CD8-positive, alpha-beta memory T cell (primary cell): Measurements from ENCODE around the gene TNFSF15. TPM values are rescaled to one million over a fixed set of nuclear protein-coding genes. Genes with fewer than 3 reads are reported as not detected.

Experiments used
- CTCF ChIA-PET: fragments of 350-600 bp; sonication (Branson Sonifier 250); formaldehyde crosslinking; loops from one replicate; lab custom pipeline; 2021; ENCODE audit warnings: antibody characterized with exemption; lab: Charles Lee
- POLR2A ChIA-PET: fragments of 350-600 bp; sonication (Branson Sonifier 250); formaldehyde crosslinking; loops from one replicate; lab custom pipeline; 2021; ENCODE audit warnings: antibody characterized with exemption; lab: Charles Lee
- DNase-seq, 5 donors: peaks; one replicate each; pipeline versions ENCODE4 v3.0.0 to v3.0.0-alpha.2; 2020 to 2022; ENCODE audit warnings: mixed read lengths in 1 of 5
- H3K27ac ChIP-seq: one replicate; pipeline ENCODE4 v1.7.0; 2013; ENCODE audit warnings: low read depth, mild to moderate bottlenecking, low read length, moderate library complexity
- H3K27me3 ChIP-seq: 2 replicates; pipeline ENCODE4 v1.7.0; 2013; ENCODE audit warnings: low read length, mild to moderate bottlenecking; ENCODE audit not compliant: insufficient read depth, poor library complexity, severe bottlenecking
- H3K36me3 ChIP-seq: 2 replicates; pipeline ENCODE4 v1.7.0; 2013; ENCODE audit warnings: mild to moderate bottlenecking, low read length, moderate library complexity; ENCODE audit not compliant: insufficient read depth
- H3K4me1 ChIP-seq: 2 replicates; pipeline ENCODE4 v1.7.0; 2013; ENCODE audit warnings: mild to moderate bottlenecking, low read length, moderate library complexity; ENCODE audit not compliant: insufficient read depth
- H3K4me3 ChIP-seq: 2 replicates; pipeline ENCODE4 v1.7.0; 2013; ENCODE audit warnings: mild to moderate bottlenecking, low read length
- H3K9me3 ChIP-seq: 2 replicates; pipeline ENCODE4 v1.7.0; 2013; ENCODE audit warnings: mild to moderate bottlenecking, low read length
- H3K27ac Mint-ChIP-seq, 8 donors: one replicate each; pipeline ENCODE4 v1.8.0; 2020 to 2021; ENCODE audit warnings: mixed read lengths in 8 of 8, mild to moderate bottlenecking in 6 of 8, inconsistent platforms in 3 of 8, moderate library complexity in 3 of 8
- H3K27me3 Mint-ChIP-seq, 2 donors: one replicate each; pipeline ENCODE4 v1.8.0; 2020 to 2021; ENCODE audit warnings: mixed read lengths in 2 of 2, mild to moderate bottlenecking in 1 of 2, moderate library complexity in 1 of 2
- H3K36me3 Mint-ChIP-seq, 3 donors: one replicate each; pipeline ENCODE4 v1.8.0; 2020 to 2021; ENCODE audit warnings: mixed read lengths in 3 of 3, inconsistent platforms in 1 of 3, mild to moderate bottlenecking in 1 of 3
- H3K4me1 Mint-ChIP-seq, 3 donors: one replicate each; pipeline ENCODE4 v1.8.0; 2020 to 2021; ENCODE audit warnings: mixed read lengths in 3 of 3, inconsistent platforms in 1 of 3, mild to moderate bottlenecking in 1 of 3
- H3K4me3 Mint-ChIP-seq, 7 donors: one replicate each; pipeline ENCODE4 v1.8.0; 2020 to 2021; ENCODE audit warnings: mixed read lengths in 7 of 7, mild to moderate bottlenecking in 6 of 7, moderate library complexity in 4 of 7, inconsistent platforms in 2 of 7
- H3K9me3 Mint-ChIP-seq, 5 donors: one replicate each; pipeline ENCODE4 v1.8.0; 2020 to 2022; ENCODE audit warnings: mixed read lengths in 5 of 5, mild to moderate bottlenecking in 3 of 5, moderate library complexity in 2 of 5, inconsistent platforms in 1 of 5
- polyA plus RNA-seq: library from polyadenylated mRNA; unstranded; fragments of 300-500 nt; fragmentation: Illumina TruSeq; gene quantifications from one replicate; pipeline ENCODE4 v1.2.3, GENCODE V29; 2021
- total RNA-seq, 2 experiments: library from RNA; stranded (reverse); gene quantifications; one replicate each; pipeline ENCODE4 v1.2.3, GENCODE V29; 2021

The TNFSF15 gene
- total and polyA plus RNA-seq, 3 experiments from 2014 or later: 0.15 to 0.20 TPM; not detected in 1

- Histone ChIP-seq H3K36me3 (no peaks in the 10 kb centered on the region), H3K4me3 (no peak overlapping the region), H3K27me3 (no peaks in the 10 kb centered on the region), H3K9me3 (no peaks in the 10 kb centered on the region), H3K4me1 (no peaks in the 10 kb centered on the region), H3K27ac (no peak overlapping the region)
- Mint-ChIP-seq H3K4me3 (no peak overlapping the region), H3K9me3 (no peaks in the 10 kb centered on the region), H3K36me3 (no peaks in the 10 kb centered on the region), H3K4me1 (peaks cover 12 to 19% (median 16%) of the 10 kb centered on the region in 3 donors), H3K27ac (peak overlapping the region in 2 of 8 donors; percentile 8 to 29), H3K27me3 (no peaks in the 10 kb centered on the region)
- CTCF ChIA-PET: no interaction called here
- POLR2A ChIA-PET: no interaction called here
- DNase-seq: no peak
Measured at GRCh38 chr9:114849450-114849849, 43.6 kb upstream of the TNFSF15 start.

- no peak for DNase-seq
- no peaks in the 10 kb centered on the region for H3K4me1 ChIP-seq
- ChIA-PET CTCF (no interaction called here), POLR2A (no interaction called here)
- H3K27me3 Mint-ChIP-seq: no peaks in the 10 kb centered on the region
- no peaks in the 10 kb centered on the region for H3K36me3 Mint-ChIP-seq
- no peaks in the 10 kb centered on the region for H3K36me3 ChIP-seq
- no peaks in the 10 kb centered on the region for H3K9me3 Mint-ChIP-seq
- H3K27ac ChIP-seq: no peak overlapping the region
- no peaks in the 10 kb centered on the region for H3K9me3 ChIP-seq
- H3K4me3 Mint-ChIP-seq: no peak overlapping the region
- no peak overlapping the region for H3K27ac Mint-ChIP-seq
- no peak overlapping the region for H3K4me3 ChIP-seq
- peaks cover 12 to 19% (median 16%) of the 10 kb centered on the region in 3 donors for H3K4me1 Mint-ChIP-seq
- no peaks in the 10 kb centered on the region for H3K27me3 ChIP-seq
Measured at GRCh38 chr9:114847492-114848417, 41.9 kb upstream of the TNFSF15 start.

DNA sequence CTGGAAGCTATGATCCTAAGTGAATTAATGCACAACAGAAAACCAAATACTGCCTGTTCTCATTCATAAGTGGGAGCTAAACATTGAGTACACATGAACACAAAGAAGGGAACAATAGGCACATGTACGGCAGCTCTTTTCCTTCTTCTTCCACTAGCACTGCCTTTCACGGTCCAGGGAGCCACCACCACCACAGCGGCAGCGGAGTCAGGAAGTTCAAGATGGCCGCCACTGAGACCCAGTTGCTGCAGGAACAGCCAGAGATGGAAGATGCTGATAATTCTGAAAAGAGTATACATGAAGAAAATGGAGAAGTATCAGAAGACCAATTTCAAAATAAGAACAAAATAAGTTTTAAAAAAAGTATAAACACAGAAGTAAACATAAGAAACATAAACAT is 39.5 kb upstream of the TNFSF15 start:
- H3K36me3 Mint-ChIP-seq: peaks cover 0 to 11% (median 0%) of the 10 kb centered on the region in 3 donors
- H3K27ac ChIP-seq: no peak overlapping the region
- H3K27me3 ChIP-seq: no peaks in the 10 kb centered on the region
- no peak overlapping the region for H3K4me3 ChIP-seq
- H3K9me3 ChIP-seq: no peaks in the 10 kb centered on the region
- H3K27ac Mint-ChIP-seq: no peak overlapping the region
- no peaks in the 10 kb centered on the region for H3K36me3 ChIP-seq
- no peak for DNase-seq
- H3K27me3 Mint-ChIP-seq: no peaks in the 10 kb centered on the region
- no peak overlapping the region for H3K4me3 Mint-ChIP-seq
- ChIA-PET CTCF (no interaction called here), POLR2A (no interaction called here)
- peaks cover 5 to 10% (median 7%) of the 10 kb centered on the region in 3 donors for H3K4me1 Mint-ChIP-seq
- no peaks in the 10 kb centered on the region for H3K4me1 ChIP-seq
- no peaks in the 10 kb centered on the region for H3K9me3 Mint-ChIP-seq

DNA sequence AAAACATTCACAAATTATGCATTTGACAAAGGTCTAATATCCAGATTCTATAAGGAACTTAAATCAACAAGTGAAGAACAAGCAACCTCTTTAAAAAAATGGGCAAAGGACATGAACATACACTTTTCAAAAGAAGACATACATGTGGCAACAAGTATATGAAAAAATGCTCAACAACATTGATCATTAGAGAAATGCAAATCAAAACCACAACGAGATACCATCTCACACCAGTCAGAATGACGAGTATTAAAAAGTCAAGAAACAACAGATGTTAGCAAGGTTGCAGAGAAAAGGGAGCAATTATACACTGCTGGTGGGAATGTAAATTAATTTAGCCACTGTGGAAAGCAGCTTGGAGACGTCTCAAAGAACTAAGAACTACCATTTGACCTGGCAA is 38.9 kb upstream of the TNFSF15 start:
- ChIA-PET CTCF (no interaction called here), POLR2A (no interaction called here)

GRCh38 chr9:114837923-114838322 is 32.1 kb upstream of the TNFSF15 start:
- Histone ChIP-seq H3K36me3 (no peaks in the 10 kb centered on the region), H3K27ac (no peak overlapping the region), H3K27me3 (no peaks in the 10 kb centered on the region), H3K9me3 (no peaks in the 10 kb centered on the region), H3K4me3 (no peak overlapping the region), H3K4me1 (no peaks in the 10 kb centered on the region)
- POLR2A ChIA-PET: no interaction called here
- H3K27me3 Mint-ChIP-seq: peaks cover 5 to 6% of the 10 kb centered on the region in 2 donors
- CTCF ChIA-PET: no interaction called here
- H3K27ac Mint-ChIP-seq: no peak overlapping the region
- H3K4me3 Mint-ChIP-seq: no peak overlapping the region
- peaks cover 0 to 23% (median 0%) of the 10 kb centered on the region in 3 donors for H3K36me3 Mint-ChIP-seq
- H3K9me3 Mint-ChIP-seq: no peaks in the 10 kb centered on the region
- DNase-seq: no peak
- H3K4me1 Mint-ChIP-seq: peaks cover 0 to 22% (median 3%) of the 10 kb centered on the region in 3 donors

More for the DNA sequence above, 38.9 kb upstream of the TNFSF15 start:
- Mint-ChIP-seq H3K36me3 (peaks cover 0 to 12% (median 0%) of the 10 kb centered on the region in 3 donors), H3K27me3 (no peaks in the 10 kb centered on the region), H3K4me1 (peaks cover 5 to 10% (median 7%) of the 10 kb centered on the region in 3 donors), H3K27ac (no peak overlapping the region), H3K9me3 (no peaks in the 10 kb centered on the region), H3K4me3 (no peak overlapping the region)
- Histone ChIP-seq H3K9me3 (no peaks in the 10 kb centered on the region), H3K36me3 (no peaks in the 10 kb centered on the region), H3K27me3 (no peaks in the 10 kb centered on the region), H3K27ac (no peak overlapping the region), H3K4me1 (no peaks in the 10 kb centered on the region), H3K4me3 (no peak overlapping the region)
- no peak for DNase-seq

GRCh38 chr9:114836769-114837168 is 30.9 kb upstream of the TNFSF15 start:
- H3K27me3 Mint-ChIP-seq: peaks cover 5 to 6% of the 10 kb centered on the region in 2 donors
- POLR2A ChIA-PET: no interaction called here
- no peak for DNase-seq

GRCh38 chr9:114834386-114834785 is 28.5 kb upstream of the TNFSF15 start:
- CTCF ChIA-PET: no interaction called here
- Histone ChIP-seq H3K4me1 (no peaks in the 10 kb centered on the region), H3K27me3 (no peaks in the 10 kb centered on the region), H3K27ac (no peak overlapping the region), H3K9me3 (no peaks in the 10 kb centered on the region), H3K36me3 (no peaks in the 10 kb centered on the region), H3K4me3 (no peak overlapping the region)
- Mint-ChIP-seq H3K4me1 (peaks cover 0 to 22% (median 3%) of the 10 kb centered on the region in 3 donors), H3K27me3 (peaks cover 5 to 6% of the 10 kb centered on the region in 2 donors), H3K36me3 (peaks cover 0 to 11% (median 0%) of the 10 kb centered on the region in 3 donors), H3K9me3 (no peaks in the 10 kb centered on the region), H3K4me3 (no peak overlapping the region), H3K27ac (no peak overlapping the region)
- no peak for DNase-seq
- POLR2A ChIA-PET: no interaction called here

More at GRCh38 chr9:114836769-114837168, 30.9 kb upstream of the TNFSF15 start:
- no peaks in the 10 kb centered on the region for H3K4me1 ChIP-seq
- no peak overlapping the region for H3K27ac ChIP-seq
- H3K4me3 Mint-ChIP-seq: peak overlapping the region in 1 of 7 donors; percentile 12
- peaks cover 0 to 19% (median 0%) of the 10 kb centered on the region in 3 donors for H3K36me3 Mint-ChIP-seq
- no peak overlapping the region for H3K4me3 ChIP-seq
- no peaks in the 10 kb centered on the region for H3K36me3 ChIP-seq
- H3K9me3 Mint-ChIP-seq: no peaks in the 10 kb centered on the region
- CTCF ChIA-PET: no interaction called here
- H3K27ac Mint-ChIP-seq: no peak overlapping the region
- H3K27me3 ChIP-seq: no peaks in the 10 kb centered on the region
- peaks cover 0 to 22% (median 3%) of the 10 kb centered on the region in 3 donors for H3K4me1 Mint-ChIP-seq
- H3K9me3 ChIP-seq: no peaks in the 10 kb centered on the region

DNA sequence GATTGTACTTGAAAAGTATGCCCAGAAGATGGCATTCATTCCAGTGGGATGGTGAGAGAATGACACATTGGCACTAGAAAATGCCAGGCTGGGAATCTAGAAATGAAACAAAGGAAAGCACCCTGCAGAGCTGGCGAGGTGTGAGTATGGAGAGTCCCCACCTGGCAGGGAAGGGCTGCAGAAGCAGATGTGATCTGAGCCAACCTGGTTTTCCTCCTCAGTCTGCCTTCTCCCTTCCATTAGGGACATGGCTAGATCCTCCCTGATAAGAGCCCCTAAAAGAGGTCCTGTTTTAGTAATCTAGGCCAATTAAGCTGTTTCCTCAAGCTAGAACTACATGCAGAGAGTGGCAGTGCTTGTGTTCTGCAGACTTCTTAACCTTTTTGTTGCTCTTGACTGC is 24.7 kb upstream of the TNFSF15 start:
- CTCF ChIA-PET: no interaction called here
- peaks cover 0 to 20% (median 3%) of the 10 kb centered on the region in 3 donors for H3K4me1 Mint-ChIP-seq
- H3K4me3 ChIP-seq: no peak overlapping the region

More for the DNA sequence above, 24.7 kb upstream of the TNFSF15 start:
- Histone ChIP-seq H3K27ac (no peak overlapping the region), H3K27me3 (no peaks in the 10 kb centered on the region), H3K4me1 (no peaks in the 10 kb centered on the region), H3K36me3 (no peaks in the 10 kb centered on the region), H3K9me3 (no peaks in the 10 kb centered on the region)
- peaks cover 0 to 7% of the 10 kb centered on the region in 2 donors for H3K27me3 Mint-ChIP-seq
- no peak overlapping the region for H3K4me3 Mint-ChIP-seq
- H3K36me3 Mint-ChIP-seq: peaks cover 0 to 6% (median 2%) of the 10 kb centered on the region in 3 donors
- no peak for DNase-seq
- POLR2A ChIA-PET: no interaction called here
- H3K9me3 Mint-ChIP-seq: no peaks in the 10 kb centered on the region
- no peak overlapping the region for H3K27ac Mint-ChIP-seq
